ENCODE results near the gene UBE2E2. TPM values are rescaled to one million over a fixed set of nuclear protein-coding genes. Genes with fewer than 3 reads are reported as not detected.

UBE2E2 gene
- total RNA-seq, 1 experiment from 2014 or later = 38.6 TPM

- Histone ChIP-seq H4K91ac (ENCODE audit: insufficient read length, low read depth, low read length) (no peak overlapping the region), H3K27ac (ENCODE audit: insufficient read length, low read depth, low read length) (no peak overlapping the region), H3K4ac (ENCODE audit: low read depth, low read length) (no peak overlapping the region), H2BK5ac (ENCODE audit: insufficient read length, low read length) (no peak overlapping the region), H3K23me2 (ENCODE audit: insufficient read length, low read depth, low read length, poor library complexity, severe bottlenecking) (no peaks in the 10 kb centered on the region), H3K9ac (ENCODE audit: extremely low read depth, insufficient read length, low read length) (no peak overlapping the region), H2BK12ac (ENCODE audit: insufficient read length, low read depth, low read length) (no peak overlapping the region), H3K79me2 (ENCODE audit: insufficient read depth, low read length) (no peaks in the 10 kb centered on the region; the same call in 1 of the 2 replicates), H4K8ac (replicated peaks; ENCODE audit: insufficient read length, low read depth, low read length) (no peak overlapping the region), H3K27me3 (ENCODE audit: insufficient read depth, low read length) (no peaks in the 10 kb centered on the region), H2BK15ac (ENCODE audit: low read depth, low read length) (no peak overlapping the region), H3K4me2 (ENCODE audit: insufficient read depth, insufficient read length, low read length) (no peak overlapping the region), H3K23ac (ENCODE audit: insufficient read length, low read depth, low read length) (no peak overlapping the region), H2AK5ac (ENCODE audit: insufficient read length, low read length) (no peak overlapping the region), H3K4me1 (ENCODE audit: insufficient read depth, low read length) (no peaks in the 10 kb centered on the region), H3T11ph (ENCODE audit: low read length) (no peak overlapping the region), H4K20me1 (ENCODE audit: control insufficient read depth, insufficient read depth, insufficient read length) (no peaks in the 10 kb centered on the region), H3K56ac (ENCODE audit: insufficient read length, low read depth, low read length) (no peak overlapping the region), H3K18ac (ENCODE audit: insufficient read length, low read depth, low read length) (no peak overlapping the region), H4K5ac (ENCODE audit: insufficient read length, low read depth, low read length) (no peak overlapping the region), H2BK20ac (ENCODE audit: low read depth, low read length, poor library complexity, severe bottlenecking) (no peak overlapping the region), H2BK120ac (ENCODE audit: low read depth, low read length, poor library complexity, severe bottlenecking) (no peak overlapping the region), H3K14ac (ENCODE audit: insufficient read depth, low read length) (no peak overlapping the region), H3K9me3 (ENCODE audit: control insufficient read depth, low read depth, low read length) (no peaks in the 10 kb centered on the region), H2AFZ (ENCODE audit: low read length) (no peak overlapping the region), H3K79me1 (ENCODE audit: insufficient read depth, low read depth, low read length, poor library complexity, severe bottlenecking) (no peaks in the 10 kb centered on the region)
- Mint-ChIP-seq H3K27ac (no peak overlapping the region), H3K9me3 (no peaks in the 10 kb centered on the region), H3K4me3 (no peak overlapping the region), H3K27me3 (ENCODE audit: low read depth) (no peaks in the 10 kb centered on the region), H3K36me3 (ENCODE audit: insufficient read depth in 1 of 3, low read depth in 3 of 3) (peaks cover 0 to under 1% (median 0%) of the 10 kb centered on the region in 3 experiments; a peak in 1 of 7 replicates), H3K4me1 (peaks cover 14 to 19% of the 10 kb centered on the region in 2 experiments)
- TF ChIP-seq CTCF (conservative IDR thresholded peaks at IDR 0.05) = no peak
- no peak for DNase-seq
These were observed 219.4 kb downstream of the UBE2E2 start for GRCh38 chr3:23422517-23422851.

All from H9 (cell line).